Sigmoid colon (tissue), 4 donors: ENCODE data around the gene MAP1B.

ENCODE experiments used
- CTCF ChIP-seq, 4 experiments: fragments of 450-650 bp in 3 of 4; fragments of 200-600 bp in 1 of 4; IDR thresholded peaks; one replicate each; pipeline ENCODE4 v1.5.1; 2016 to 2019; ENCODE audit warnings: antibody characterized with exemption in 4 of 4, mild to moderate bottlenecking in 3 of 4, moderate library complexity in 2 of 4
- EP300 ChIP-seq, 4 donors: sonication (generic); formaldehyde crosslinking; IDR thresholded peaks; one replicate each; pipeline ENCODE4 v1.6.1; 2017; ENCODE audit warnings: antibody characterized with exemption in 4 of 4
- POLR2A ChIP-seq, 2 donors: fragments of 450-650 bp; IDR thresholded peaks; one replicate each; pipeline ENCODE4 v1.6.1; 2016; ENCODE audit warnings: antibody characterized with exemption in 2 of 2, mild to moderate bottlenecking in 2 of 2, moderate library complexity in 2 of 2
- POLR2AphosphoS5 ChIP-seq, 4 donors: sonication (generic); formaldehyde crosslinking; IDR thresholded peaks; one replicate each; pipeline ENCODE4 v1.6.1; 2017; ENCODE audit warnings: antibody characterized with exemption in 4 of 4

GRCh38 chr5:72225741-72226140, 118.5 kb downstream of the MAP1B start:
- TF ChIP-seq EP300 (IDR thresholded peaks at IDR 0.05) (no peak), CTCF (IDR thresholded peaks at IDR 0.05) (no peak), POLR2A (IDR thresholded peaks at IDR 0.05) (no peak), POLR2AphosphoS5 (IDR thresholded peaks at IDR 0.05) (no peak)
